Measurements from ENCODE around the gene UBE2L3.
"Not testable (repeated sequence)": the region's sequence is repeated elsewhere in the genome, so short reads cannot be mapped to it uniquely, and the experiment has no call there.

The UBE2L3 gene

GRCh38 chr22:21626735-21627469, 59.4 kb downstream of the UBE2L3 start:
- peak; percentile 64 for DNase-seq (ENCODE audit: low spot score)

- DNase-seq (ENCODE audit: low spot score): no peak
Observed at GRCh38 chr22:21628386-21629254, 61.1 kb downstream of the UBE2L3 start.

GRCh38 chr22:21629255-21630149, 62.0 kb downstream of the UBE2L3 start, which contains the start of gene YDJC:
Gene YDJC, minus strand, starts transcription at chr22:21630022. Its CDS starts 8 bp downstream, at chr22:21630014.
- DNase-seq (ENCODE audit: low spot score): peak; percentile 95

- DNase-seq (ENCODE audit: low spot score): no peak
Observed at GRCh38 chr22:21631025-21631424, 63.5 kb downstream of the UBE2L3 start.

GRCh38 chr22:21632237-21632895, 64.9 kb downstream of the UBE2L3 start, which contains the start of gene CCDC116:
Gene CCDC116, plus strand, starts transcription at chr22:21632760. Its CDS starts 422 bp downstream, at chr22:21633182.
- DNase-seq (ENCODE audit: low spot score): no peak

GRCh38 chr22:21632931-21633330, 65.4 kb downstream of the UBE2L3 start:
- no peak for DNase-seq (ENCODE audit: low spot score)

GRCh38 chr22:21633481-21633880, 66.0 kb downstream of the UBE2L3 start:
- DNase-seq (ENCODE audit: low spot score): no peak

GRCh38 chr22:21634081-21634480, 66.6 kb downstream of the UBE2L3 start:
- DNase-seq (ENCODE audit: low spot score): no peak

- DNase-seq (ENCODE audit: low spot score): no peak
Observed at GRCh38 chr22:21634844-21635243, 67.3 kb downstream of the UBE2L3 start.

- DNase-seq (ENCODE audit: low spot score): no peak
Observed at GRCh38 chr22:21635771-21636510, 68.4 kb downstream of the UBE2L3 start.

- no peak for DNase-seq (ENCODE audit: low spot score)
Observed at GRCh38 chr22:21636629-21637218, 69.2 kb downstream of the UBE2L3 start.

- not testable (repeated sequence) for DNase-seq (ENCODE audit: low spot score)
Observed at GRCh38 chr22:21637450-21637849, 69.9 kb downstream of the UBE2L3 start.

- DNase-seq (ENCODE audit: low spot score): no peak
Observed at GRCh38 chr22:21639359-21639758, 71.8 kb downstream of the UBE2L3 start.

GRCh38 chr22:21640810-21641209, 73.3 kb downstream of the UBE2L3 start:
- no peak for DNase-seq (ENCODE audit: low spot score)

- DNase-seq (ENCODE audit: low spot score): peak; percentile 62
Observed at GRCh38 chr22:21641417-21641788, 73.9 kb downstream of the UBE2L3 start.

GRCh38 chr22:21641789-21642583, 74.5 kb downstream of the UBE2L3 start, which contains the start of gene SDF2L1:
Gene SDF2L1, plus strand, starts transcription at chr22:21642302. Its CDS starts 35 bp downstream, at chr22:21642337.
- DNase-seq (ENCODE audit: low spot score): peak; percentile 99

- no peak for DNase-seq (ENCODE audit: low spot score)
Observed at GRCh38 chr22:21642584-21643448, 75.3 kb downstream of the UBE2L3 start.

Measured in Ammon's horn (tissue), 1 donor.